Panc1 (cell line): ENCODE measurements around the gene TOLLIP. TPM values are rescaled to one million over a fixed set of nuclear protein-coding genes. Genes with fewer than 3 reads are reported as not detected.
A peak's percentile ranks its signal among the peaks of the same experiment; 100 is the strongest.

Experiments
- ATAC-seq: fragments of 200-7000 bp; cut with Tn5 transposase; 2 replicates; pipeline ENCODE4 v1.9.1; 2020; ENCODE audit warnings: mild to moderate bottlenecking, moderate library complexity
- BruUV-seq: library from RNA; stranded (reverse); fragments of 400-500 nt; replicated peaks from 2 replicates; lab custom pipeline; 2021; lab: Mats Ljungman, UMichigan
- CTCF ChIA-PET: fragments of 300-600 bp; sonication (Branson Sonifier 250); formaldehyde crosslinking; loops from one replicate; lab custom pipeline; 2022; ENCODE audit warnings: antibody characterized with exemption; lab: Charles Lee
- POLR2A ChIA-PET: fragments of 300-600 bp; sonication (Branson Sonifier 250); formaldehyde crosslinking; loops from one replicate; lab custom pipeline; 2022; ENCODE audit warnings: antibody characterized with exemption; lab: Charles Lee
- DNase-seq: peaks from one replicate; pipeline ENCODE4 v3.0.0-alpha.2; 2010; ENCODE audit warnings: low read depth, low spot score
- H3K27ac ChIP-seq: 2 replicates; pipeline ENCODE4 v1.5.1; 2011; ENCODE audit warnings: mild to moderate bottlenecking, low read length, inconsistent platforms
- H3K27me3 ChIP-seq: fragments of 200-500 bp; sonication (Bioruptor generic); 2 replicates; pipeline ENCODE4 v1.6.0; 2014; ENCODE audit warnings: low read length, inconsistent platforms; ENCODE audit not compliant: control insufficient read depth, insufficient read depth
- H3K36me3 ChIP-seq: fragments of 200-500 bp; sonication (Bioruptor generic); 2 replicates; pipeline ENCODE4 v1.5.1; 2014; ENCODE audit warnings: inconsistent platforms, mild to moderate bottlenecking, low read length, moderate library complexity; ENCODE audit not compliant: control insufficient read depth, insufficient read depth
- H3K4me1 ChIP-seq: 2 replicates; pipeline ENCODE4 v1.5.1; 2011; ENCODE audit warnings: inconsistent platforms, mild to moderate bottlenecking, low read length, moderate library complexity; ENCODE audit not compliant: control insufficient read depth, insufficient read depth
- H3K4me3 ChIP-seq, 2 experiments: 2 replicates each; pipeline ENCODE4 v1.5.1; 2011 to 2012; ENCODE audit warnings: low read depth in 2 of 2, low read length in 2 of 2, mild to moderate bottlenecking in 2 of 2, inconsistent platforms in 1 of 2, moderate library complexity in 1 of 2
- H3K9me3 ChIP-seq: fragments of 200-500 bp; sonication (Bioruptor generic); 2 replicates; pipeline ENCODE4 v1.5.1; 2014; ENCODE audit warnings: low read depth, mild to moderate bottlenecking, inconsistent platforms, low read length, moderate library complexity; ENCODE audit not compliant: control insufficient read depth, insufficient read depth
- POLR2AphosphoS5 ChIP-seq: IDR thresholded peaks from 2 replicates; pipeline ENCODE4 v1.6.1; 2012; ENCODE audit warnings: mild to moderate bottlenecking, low read depth, low read length, moderate library complexity
- SIN3A ChIP-seq: IDR thresholded peaks from 2 replicates; pipeline ENCODE4 v1.6.1; 2012; ENCODE audit warnings: low read depth, mild to moderate bottlenecking, low read length, moderate library complexity, borderline replicate concordance; ENCODE audit not compliant: insufficient read depth
- TCF7L2 ChIP-seq: IDR thresholded peaks from 2 replicates; pipeline ENCODE4 v1.6.1; 2011; ENCODE audit warnings: mild to moderate bottlenecking, low read depth, low read length, inconsistent platforms
- in situ Hi-C: cut with HindIII; loops from 2 replicates; pipeline ENCODE4 v1.10.0; 2016; ENCODE audit warnings: low sequenced_read_pairs, low pct_unique_long_range_greater_than_20kb
- intact Hi-C: fragments of 100-400 bp; cut with micrococcal nuclease; formaldehyde crosslinking; loops from one replicate; pipeline ENCODE4 v1.10.0; 2022; ENCODE audit not compliant: unreplicated experiment
- total RNA-seq: library from RNA; stranded (reverse); gene quantifications from one replicate; pipeline ENCODE4 v1.2.1, GENCODE V29; 2021; ENCODE audit not compliant: unreplicated experiment
- TF ChIP-seq, protein P1 (sequence below): fragments of 450-650 bp; IDR thresholded peaks from 2 replicates; pipeline ENCODE4 v1.5.1; 2017; ENCODE audit warnings: mild to moderate bottlenecking
- TF ChIP-seq, protein P2 (sequence below), 2 experiments: IDR thresholded peaks; 2 replicates each; pipeline ENCODE4 v1.6.1; 2011 to 2012; ENCODE audit warnings: low read depth in 2 of 2, control low read depth in 1 of 2, low read length in 1 of 2, mild to moderate bottlenecking in 1 of 2, moderate library complexity in 1 of 2; ENCODE audit not compliant: insufficient read depth in 1 of 2

TOLLIP gene
- total RNA-seq, 1 experiment from 2014 or later: 141 TPM

DNA sequence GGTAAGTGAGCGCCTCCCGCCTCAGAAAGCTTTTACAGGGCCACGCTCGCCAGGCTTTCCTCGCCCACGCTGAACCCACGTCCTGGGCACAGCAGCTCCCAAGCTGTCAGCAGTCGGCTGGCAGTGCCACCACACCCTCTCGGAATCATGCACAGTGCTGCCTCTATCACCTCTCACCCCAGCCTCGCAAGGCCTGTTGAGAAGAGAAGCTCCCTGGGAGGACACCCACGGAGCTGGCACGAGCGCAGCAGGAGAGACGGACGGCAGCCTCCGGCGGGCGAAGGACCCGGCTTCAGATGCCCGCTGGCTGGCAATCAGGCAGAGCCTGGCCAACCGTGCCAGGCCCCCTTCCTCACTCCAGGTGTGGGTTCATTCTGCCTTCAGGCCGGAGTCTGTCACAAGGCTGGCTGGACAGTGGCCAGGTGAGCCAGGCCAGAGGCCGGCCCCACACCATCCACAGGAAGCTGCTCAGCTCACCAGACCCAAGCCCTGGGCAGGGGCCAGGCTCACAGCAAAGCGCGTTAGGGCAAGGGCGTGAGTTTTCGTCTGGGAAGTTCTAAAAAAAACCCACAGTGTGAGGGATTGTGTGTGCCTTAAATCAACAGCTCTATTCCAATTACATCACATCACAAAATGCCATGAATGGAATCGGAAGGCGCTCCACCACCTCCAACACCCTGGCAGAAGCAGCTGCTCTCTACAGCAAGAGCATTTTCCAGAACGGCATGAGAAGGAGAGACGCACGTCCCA is 33.2 kb downstream of the TOLLIP start:
- in situ Hi-C loops (no loop called here), intact Hi-C loops (no loop called here)
- TF ChIP-seq, protein P1, sequence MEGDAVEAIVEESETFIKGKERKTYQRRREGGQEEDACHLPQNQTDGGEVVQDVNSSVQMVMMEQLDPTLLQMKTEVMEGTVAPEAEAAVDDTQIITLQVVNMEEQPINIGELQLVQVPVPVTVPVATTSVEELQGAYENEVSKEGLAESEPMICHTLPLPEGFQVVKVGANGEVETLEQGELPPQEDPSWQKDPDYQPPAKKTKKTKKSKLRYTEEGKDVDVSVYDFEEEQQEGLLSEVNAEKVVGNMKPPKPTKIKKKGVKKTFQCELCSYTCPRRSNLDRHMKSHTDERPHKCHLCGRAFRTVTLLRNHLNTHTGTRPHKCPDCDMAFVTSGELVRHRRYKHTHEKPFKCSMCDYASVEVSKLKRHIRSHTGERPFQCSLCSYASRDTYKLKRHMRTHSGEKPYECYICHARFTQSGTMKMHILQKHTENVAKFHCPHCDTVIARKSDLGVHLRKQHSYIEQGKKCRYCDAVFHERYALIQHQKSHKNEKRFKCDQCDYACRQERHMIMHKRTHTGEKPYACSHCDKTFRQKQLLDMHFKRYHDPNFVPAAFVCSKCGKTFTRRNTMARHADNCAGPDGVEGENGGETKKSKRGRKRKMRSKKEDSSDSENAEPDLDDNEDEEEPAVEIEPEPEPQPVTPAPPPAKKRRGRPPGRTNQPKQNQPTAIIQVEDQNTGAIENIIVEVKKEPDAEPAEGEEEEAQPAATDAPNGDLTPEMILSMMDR: no peak
- TF ChIP-seq SIN3A (no peak), TCF7L2 (no peak), POLR2AphosphoS5 (no peak)
- TF ChIP-seq, protein P2, sequence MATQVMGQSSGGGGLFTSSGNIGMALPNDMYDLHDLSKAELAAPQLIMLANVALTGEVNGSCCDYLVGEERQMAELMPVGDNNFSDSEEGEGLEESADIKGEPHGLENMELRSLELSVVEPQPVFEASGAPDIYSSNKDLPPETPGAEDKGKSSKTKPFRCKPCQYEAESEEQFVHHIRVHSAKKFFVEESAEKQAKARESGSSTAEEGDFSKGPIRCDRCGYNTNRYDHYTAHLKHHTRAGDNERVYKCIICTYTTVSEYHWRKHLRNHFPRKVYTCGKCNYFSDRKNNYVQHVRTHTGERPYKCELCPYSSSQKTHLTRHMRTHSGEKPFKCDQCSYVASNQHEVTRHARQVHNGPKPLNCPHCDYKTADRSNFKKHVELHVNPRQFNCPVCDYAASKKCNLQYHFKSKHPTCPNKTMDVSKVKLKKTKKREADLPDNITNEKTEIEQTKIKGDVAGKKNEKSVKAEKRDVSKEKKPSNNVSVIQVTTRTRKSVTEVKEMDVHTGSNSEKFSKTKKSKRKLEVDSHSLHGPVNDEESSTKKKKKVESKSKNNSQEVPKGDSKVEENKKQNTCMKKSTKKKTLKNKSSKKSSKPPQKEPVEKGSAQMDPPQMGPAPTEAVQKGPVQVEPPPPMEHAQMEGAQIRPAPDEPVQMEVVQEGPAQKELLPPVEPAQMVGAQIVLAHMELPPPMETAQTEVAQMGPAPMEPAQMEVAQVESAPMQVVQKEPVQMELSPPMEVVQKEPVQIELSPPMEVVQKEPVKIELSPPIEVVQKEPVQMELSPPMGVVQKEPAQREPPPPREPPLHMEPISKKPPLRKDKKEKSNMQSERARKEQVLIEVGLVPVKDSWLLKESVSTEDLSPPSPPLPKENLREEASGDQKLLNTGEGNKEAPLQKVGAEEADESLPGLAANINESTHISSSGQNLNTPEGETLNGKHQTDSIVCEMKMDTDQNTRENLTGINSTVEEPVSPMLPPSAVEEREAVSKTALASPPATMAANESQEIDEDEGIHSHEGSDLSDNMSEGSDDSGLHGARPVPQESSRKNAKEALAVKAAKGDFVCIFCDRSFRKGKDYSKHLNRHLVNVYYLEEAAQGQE (IDR thresholded peaks at IDR 0.05; ENCODE audit: insufficient read depth in 1 of 2, low read depth in 2 of 2, low read length in 1 of 2): no peak
- no peaks in the 10 kb centered on the region for H3K9me3 ChIP-seq
- no peaks in the 10 kb centered on the region for H3K4me1 ChIP-seq
- no peaks in the 10 kb centered on the region for H3K27me3 ChIP-seq
- ATAC-seq (no peak), DNase-seq (no peak)
- no TSS peak for BruUV-seq
- POLR2A ChIA-PET: no interaction called here
- no peak overlapping the region for H3K27ac ChIP-seq
- CTCF ChIA-PET: no interaction called here
- H3K4me3 ChIP-seq: no peak overlapping the region
- peaks cover 7% of the 10 kb centered on the region for H3K36me3 ChIP-seq

DNA sequence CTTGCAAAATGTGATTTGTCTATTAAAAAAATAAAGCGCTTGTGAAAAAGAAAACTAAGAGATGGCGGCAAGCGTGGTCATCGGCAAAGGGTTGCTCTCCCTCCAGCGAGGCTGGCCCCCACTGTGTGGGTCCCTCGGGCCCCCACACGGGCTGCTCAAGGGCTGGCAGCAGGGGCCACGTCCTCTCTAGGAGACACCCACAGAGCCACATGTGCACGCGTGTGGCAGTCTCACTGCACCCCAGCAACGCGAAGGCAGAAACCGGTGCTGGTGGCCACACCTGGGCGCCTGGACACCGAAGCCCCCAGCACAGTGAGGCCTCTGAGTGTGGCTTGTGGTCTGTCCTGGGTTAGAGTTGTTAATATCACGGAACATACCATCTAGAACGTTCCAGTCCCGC is 34.4 kb downstream of the TOLLIP start:
- DNase-seq (no peak), ATAC-seq (no peak)
- TSS peak; percentile 52 for BruUV-seq
- Histone ChIP-seq H3K36me3 (peaks cover 7% of the 10 kb centered on the region), H3K27me3 (no peaks in the 10 kb centered on the region), H3K9me3 (no peaks in the 10 kb centered on the region), H3K4me3 (no peak overlapping the region), H3K4me1 (no peaks in the 10 kb centered on the region), H3K27ac (no peak overlapping the region)
- in situ Hi-C loops (no loop called here), intact Hi-C loops (no loop called here)
- POLR2A ChIA-PET: no interaction called here
- CTCF ChIA-PET: no interaction called here
- TF ChIP-seq POLR2AphosphoS5 (no peak), SIN3A (no peak), TCF7L2 (no peak)
- TF ChIP-seq, protein P2 (IDR thresholded peaks at IDR 0.05; ENCODE audit: insufficient read depth in 1 of 2, low read depth in 2 of 2, low read length in 1 of 2): no peak
- TF ChIP-seq, protein P1: no peak
